Neural crest cell (in vitro differentiated cells): ENCODE data around the gene GCK. TPM values are rescaled to one million over a fixed set of nuclear protein-coding genes. Genes with fewer than 3 reads are reported as not detected.
A peak's percentile ranks its signal among the peaks of the same experiment; 100 is the strongest.

Experiments used
- DNase-seq: peaks from one replicate; pipeline ENCODE4 v3.0.0; 2021; ENCODE audit warnings: low read depth, mixed read lengths, low spot score
- H3K27ac Mint-ChIP-seq: one replicate; pipeline ENCODE4 v1.8.0; 2021; ENCODE audit warnings: mild to moderate bottlenecking, mixed read lengths; ENCODE audit not compliant: unreplicated experiment
- H3K27me3 Mint-ChIP-seq: 2 replicates; pipeline ENCODE4 v1.8.0; 2021; ENCODE audit warnings: low read depth, mild to moderate bottlenecking, mixed read lengths
- H3K36me3 Mint-ChIP-seq: 2 replicates; pipeline ENCODE4 v1.8.0; 2021; ENCODE audit warnings: low read depth, mild to moderate bottlenecking, mixed read lengths
- H3K4me1 Mint-ChIP-seq: 2 replicates; pipeline ENCODE4 v1.8.0; 2021; ENCODE audit warnings: mixed read lengths
- H3K4me3 Mint-ChIP-seq: one replicate; pipeline ENCODE4 v1.8.0; 2021; ENCODE audit warnings: mild to moderate bottlenecking, mixed read lengths
- H3K9me3 Mint-ChIP-seq: 2 replicates; pipeline ENCODE4 v1.8.0; 2021; ENCODE audit warnings: mixed read lengths
- total RNA-seq: library from RNA; stranded (reverse); gene quantifications from 2 replicates; pipeline ENCODE4 v1.2.1, GENCODE V29; 2021
- TF ChIP-seq, protein P1 (sequence below): fragments of 200-600 bp; sonication (generic); conservative IDR thresholded peaks from 2 replicates; pipeline ENCODE4 v1.5.0; 2021; ENCODE audit warnings: antibody characterized with exemption, mild to moderate bottlenecking

The GCK gene
- total RNA-seq, 1 donor from 2014 or later = 0.42 TPM

DNA sequence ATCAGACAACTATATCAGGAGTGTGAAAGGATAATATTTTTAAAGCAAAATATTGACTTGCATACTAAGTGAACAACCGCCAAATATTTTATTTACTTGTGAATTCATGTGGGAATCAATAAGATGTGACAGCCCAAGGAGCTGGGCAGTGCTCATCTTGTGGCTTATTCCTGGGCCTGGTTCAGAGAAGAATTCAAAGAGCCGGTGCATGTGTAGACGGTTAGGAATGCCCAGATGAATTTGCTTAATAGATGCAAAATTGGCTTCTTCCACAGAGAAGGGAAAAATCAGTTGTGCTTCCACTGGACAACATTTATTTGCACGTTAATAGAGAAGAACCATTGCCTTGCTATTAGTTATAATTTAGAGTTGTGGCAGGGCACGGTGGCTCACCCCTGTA lies 52.5 kb downstream of the GCK start:
- Mint-ChIP-seq H3K4me3 (no peak overlapping the region), H3K36me3 (no peaks in the 10 kb centered on the region), H3K27me3 (no peaks in the 10 kb centered on the region), H3K27ac (no peak overlapping the region), H3K4me1 (no peaks in the 10 kb centered on the region), H3K9me3 (no peaks in the 10 kb centered on the region)
- TF ChIP-seq, protein P1, sequence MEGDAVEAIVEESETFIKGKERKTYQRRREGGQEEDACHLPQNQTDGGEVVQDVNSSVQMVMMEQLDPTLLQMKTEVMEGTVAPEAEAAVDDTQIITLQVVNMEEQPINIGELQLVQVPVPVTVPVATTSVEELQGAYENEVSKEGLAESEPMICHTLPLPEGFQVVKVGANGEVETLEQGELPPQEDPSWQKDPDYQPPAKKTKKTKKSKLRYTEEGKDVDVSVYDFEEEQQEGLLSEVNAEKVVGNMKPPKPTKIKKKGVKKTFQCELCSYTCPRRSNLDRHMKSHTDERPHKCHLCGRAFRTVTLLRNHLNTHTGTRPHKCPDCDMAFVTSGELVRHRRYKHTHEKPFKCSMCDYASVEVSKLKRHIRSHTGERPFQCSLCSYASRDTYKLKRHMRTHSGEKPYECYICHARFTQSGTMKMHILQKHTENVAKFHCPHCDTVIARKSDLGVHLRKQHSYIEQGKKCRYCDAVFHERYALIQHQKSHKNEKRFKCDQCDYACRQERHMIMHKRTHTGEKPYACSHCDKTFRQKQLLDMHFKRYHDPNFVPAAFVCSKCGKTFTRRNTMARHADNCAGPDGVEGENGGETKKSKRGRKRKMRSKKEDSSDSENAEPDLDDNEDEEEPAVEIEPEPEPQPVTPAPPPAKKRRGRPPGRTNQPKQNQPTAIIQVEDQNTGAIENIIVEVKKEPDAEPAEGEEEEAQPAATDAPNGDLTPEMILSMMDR = no peak
- no peak for DNase-seq

- no peak overlapping the region for H3K27ac Mint-ChIP-seq
- no peaks in the 10 kb centered on the region for H3K27me3 Mint-ChIP-seq
- H3K36me3 Mint-ChIP-seq = no peaks in the 10 kb centered on the region
- H3K9me3 Mint-ChIP-seq = no peaks in the 10 kb centered on the region
- no peaks in the 10 kb centered on the region for H3K4me1 Mint-ChIP-seq
- no peak overlapping the region for H3K4me3 Mint-ChIP-seq
- no peak for DNase-seq
- TF ChIP-seq, protein P1 = no peak
Observed at GRCh38 chr7:44134943-44135628, 54.2 kb downstream of the GCK start.

DNA sequence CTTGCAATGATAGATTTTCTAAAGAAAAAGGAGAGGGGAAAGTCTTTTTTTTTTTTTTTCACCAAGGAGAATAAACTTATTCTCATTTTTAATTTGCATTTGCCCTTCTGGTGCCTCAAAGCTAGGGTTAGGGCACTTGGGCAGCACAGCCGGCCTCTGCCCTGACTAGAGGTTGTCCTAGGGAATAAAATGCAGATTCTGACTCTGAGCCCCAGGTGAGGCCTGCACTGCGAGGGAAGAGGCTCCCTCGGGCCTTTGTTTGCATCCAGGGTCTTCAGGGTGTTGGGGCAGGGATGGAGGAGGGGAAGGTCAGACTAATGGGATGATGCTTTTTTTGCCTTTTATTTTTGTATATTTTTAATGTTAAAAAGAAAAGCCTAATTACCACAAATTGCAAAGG lies 55.9 kb downstream of the GCK start:
- H3K36me3 Mint-ChIP-seq = no peaks in the 10 kb centered on the region
- no peak for DNase-seq
- TF ChIP-seq, protein P1 = no peak
- no peaks in the 10 kb centered on the region for H3K4me1 Mint-ChIP-seq
- H3K27me3 Mint-ChIP-seq = no peaks in the 10 kb centered on the region
- H3K9me3 Mint-ChIP-seq = no peaks in the 10 kb centered on the region
- H3K27ac Mint-ChIP-seq = no peak overlapping the region
- no peak overlapping the region for H3K4me3 Mint-ChIP-seq

GRCh38 chr7:44132039-44132438 lies 57.2 kb downstream of the GCK start:
- Mint-ChIP-seq H3K27ac (no peak overlapping the region), H3K9me3 (peaks cover 8% of the 10 kb centered on the region), H3K36me3 (peaks cover 2% of the 10 kb centered on the region), H3K4me1 (no peaks in the 10 kb centered on the region), H3K4me3 (no peak overlapping the region), H3K27me3 (no peaks in the 10 kb centered on the region)
- DNase-seq = no peak
- TF ChIP-seq, protein P1 = no peak

- no peak for DNase-seq
- no peaks in the 10 kb centered on the region for H3K4me1 Mint-ChIP-seq
- no peaks in the 10 kb centered on the region for H3K27me3 Mint-ChIP-seq
- H3K4me3 Mint-ChIP-seq = no peak overlapping the region
- peak overlapping the region; percentile 22 for H3K27ac Mint-ChIP-seq
- peaks cover 6% of the 10 kb centered on the region for H3K36me3 Mint-ChIP-seq
- TF ChIP-seq, protein P1 = peak; percentile 37
- peaks cover 11% of the 10 kb centered on the region for H3K9me3 Mint-ChIP-seq
Observed at GRCh38 chr7:44131173-44132029, 57.8 kb downstream of the GCK start.
